GM06990 (cell line): Measurements from ENCODE around the gene LCE4A.

ENCODE experiments used
- DNase-seq: peaks from one replicate; pipeline ENCODE4 v3.0.0-alpha.2; 2011; ENCODE audit not compliant: insufficient read length; ENCODE audit errors: extremely low read depth
- H3K27me3 ChIP-seq: replicated peaks from 2 replicates; pipeline ENCODE4 v1.6.0; 2011; ENCODE audit warnings: low read length; ENCODE audit not compliant: control insufficient read depth, insufficient read depth
- H3K36me3 ChIP-seq: 2 replicates; pipeline ENCODE4 v1.5.1; 2011; ENCODE audit warnings: low read length; ENCODE audit not compliant: control insufficient read depth, insufficient read depth
- H3K4me3 ChIP-seq: replicated peaks from 2 replicates; pipeline ENCODE4 v1.5.1; 2011; ENCODE audit warnings: low read depth, mild to moderate bottlenecking, control low read depth, low read length
- TF ChIP-seq, protein P1 (sequence below): IDR thresholded peaks from 2 replicates; pipeline ENCODE4 v1.5.1; 2011; ENCODE audit warnings: low read length, control low read depth, mild to moderate bottlenecking, inconsistent platforms; ENCODE audit not compliant: insufficient read depth, poor library complexity, severe bottlenecking

Gene LCE4A

DNA sequence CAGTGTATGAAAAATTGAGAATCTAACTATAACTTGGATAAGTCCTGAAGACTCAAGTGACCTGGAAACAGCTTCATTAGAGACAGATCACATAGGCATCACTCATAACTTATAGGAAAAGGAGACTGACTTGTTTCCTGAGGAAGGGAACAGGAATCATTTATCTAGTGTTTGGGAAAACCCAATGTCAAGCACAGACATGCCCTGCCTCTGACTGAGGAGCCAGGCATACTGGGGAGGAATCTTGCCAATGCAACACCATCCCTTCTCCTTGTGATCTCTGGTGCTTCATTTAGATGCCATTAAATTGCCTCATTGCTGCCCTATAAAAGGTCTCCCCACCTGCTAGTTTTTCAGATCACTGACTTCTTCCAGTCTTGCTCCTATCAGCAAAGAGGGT lies 10.3 kb downstream of the LCE4A start:
- Histone ChIP-seq H3K27me3 (no peaks in the 10 kb centered on the region; the same call in 1 of the 2 replicates), H3K4me3 (no peak overlapping the region), H3K36me3 (no peaks in the 10 kb centered on the region)
- DNase-seq: no peak
- TF ChIP-seq, protein P1, sequence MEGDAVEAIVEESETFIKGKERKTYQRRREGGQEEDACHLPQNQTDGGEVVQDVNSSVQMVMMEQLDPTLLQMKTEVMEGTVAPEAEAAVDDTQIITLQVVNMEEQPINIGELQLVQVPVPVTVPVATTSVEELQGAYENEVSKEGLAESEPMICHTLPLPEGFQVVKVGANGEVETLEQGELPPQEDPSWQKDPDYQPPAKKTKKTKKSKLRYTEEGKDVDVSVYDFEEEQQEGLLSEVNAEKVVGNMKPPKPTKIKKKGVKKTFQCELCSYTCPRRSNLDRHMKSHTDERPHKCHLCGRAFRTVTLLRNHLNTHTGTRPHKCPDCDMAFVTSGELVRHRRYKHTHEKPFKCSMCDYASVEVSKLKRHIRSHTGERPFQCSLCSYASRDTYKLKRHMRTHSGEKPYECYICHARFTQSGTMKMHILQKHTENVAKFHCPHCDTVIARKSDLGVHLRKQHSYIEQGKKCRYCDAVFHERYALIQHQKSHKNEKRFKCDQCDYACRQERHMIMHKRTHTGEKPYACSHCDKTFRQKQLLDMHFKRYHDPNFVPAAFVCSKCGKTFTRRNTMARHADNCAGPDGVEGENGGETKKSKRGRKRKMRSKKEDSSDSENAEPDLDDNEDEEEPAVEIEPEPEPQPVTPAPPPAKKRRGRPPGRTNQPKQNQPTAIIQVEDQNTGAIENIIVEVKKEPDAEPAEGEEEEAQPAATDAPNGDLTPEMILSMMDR: no peak

DNA sequence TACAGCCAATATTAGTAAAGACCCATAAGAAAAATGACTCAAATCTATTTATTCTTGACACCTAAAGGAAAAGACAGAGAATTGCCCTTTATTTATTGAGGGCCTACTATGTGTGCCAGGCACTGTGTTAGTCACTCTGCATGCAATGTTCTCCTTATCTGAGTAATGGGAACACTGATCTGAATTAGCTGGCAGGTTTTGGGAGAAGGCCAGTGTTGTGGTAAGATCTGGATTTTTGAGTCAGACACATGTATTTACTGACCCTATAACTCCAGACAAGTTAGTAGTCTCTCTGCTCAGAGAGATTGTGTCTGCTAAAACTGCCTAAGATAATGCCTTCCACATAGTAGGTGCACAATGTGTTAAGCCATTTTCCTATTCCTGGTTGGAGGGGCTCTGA lies 17.3 kb downstream of the LCE4A start:
- H3K4me3 ChIP-seq: no peak overlapping the region
- DNase-seq: no peak
- TF ChIP-seq, protein P1: no peak
- no peaks in the 10 kb centered on the region; the same call in 1 of the 2 replicates for H3K27me3 ChIP-seq
- no peaks in the 10 kb centered on the region for H3K36me3 ChIP-seq

DNA sequence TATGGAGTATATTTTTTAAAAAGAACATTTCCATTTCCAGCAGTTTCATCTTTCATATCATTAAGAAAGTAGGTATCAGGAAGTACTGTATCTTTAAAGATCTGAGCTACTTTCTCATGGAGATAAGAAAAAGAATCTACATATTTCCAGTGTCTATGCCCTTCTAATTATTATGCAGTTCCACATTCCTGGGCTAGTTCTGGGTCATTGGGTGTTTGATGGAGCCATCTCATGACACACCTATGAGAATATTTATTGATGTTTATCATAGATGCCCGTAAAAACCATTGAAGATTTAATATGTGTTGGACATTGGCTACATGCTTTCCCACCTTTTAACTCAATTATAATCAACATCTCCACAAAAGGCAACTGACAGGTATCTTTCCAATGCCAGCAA lies 21.0 kb downstream of the LCE4A start:
- Histone ChIP-seq H3K36me3 (no peaks in the 10 kb centered on the region), H3K4me3 (no peak overlapping the region), H3K27me3 (no peaks in the 10 kb centered on the region; the same call in 1 of the 2 replicates)
- TF ChIP-seq, protein P1: no peak
- no peak for DNase-seq

DNA sequence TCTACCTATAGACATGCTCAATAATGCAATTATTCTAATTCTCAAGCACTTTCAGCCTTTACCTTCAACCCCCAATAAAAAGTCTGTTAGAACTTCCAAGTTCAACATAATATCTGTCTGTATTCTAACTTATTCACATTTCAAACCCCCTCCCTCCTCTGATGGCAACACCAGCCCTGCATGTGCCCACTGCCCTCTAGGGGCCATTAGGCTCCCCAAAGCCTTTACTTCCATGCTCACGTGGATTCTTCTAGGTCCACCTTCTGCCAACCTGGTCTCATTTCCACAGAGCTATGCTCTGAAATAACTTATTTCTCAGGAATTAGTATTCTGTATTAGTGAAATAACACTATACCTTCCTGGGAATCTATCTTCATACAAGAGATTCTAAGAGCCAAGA lies 27.7 kb downstream of the LCE4A start:
- DNase-seq: no peak

DNA sequence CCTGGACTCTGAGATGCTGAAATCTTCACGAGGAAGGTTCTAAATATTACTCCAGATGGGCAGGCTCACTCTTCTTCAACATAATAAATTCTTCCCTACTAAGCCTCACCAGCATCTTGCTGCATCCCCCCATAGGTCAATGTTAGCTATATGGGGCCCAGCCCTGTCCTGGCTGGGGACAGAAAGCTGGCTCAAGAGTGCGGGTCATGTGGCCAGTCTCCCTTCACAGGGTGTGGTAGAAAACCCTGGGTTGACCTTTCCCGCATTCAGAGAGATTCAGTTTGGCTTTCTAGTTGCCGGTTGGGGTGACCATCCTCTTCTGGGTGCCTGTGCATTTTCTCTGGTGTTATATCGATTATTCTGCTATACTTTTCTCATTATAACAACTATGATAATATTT lies 30.0 kb downstream of the LCE4A start:
- no peaks in the 10 kb centered on the region for H3K36me3 ChIP-seq
- no peaks in the 10 kb centered on the region for H3K27me3 ChIP-seq
- DNase-seq: no peak
- TF ChIP-seq, protein P1: no peak
- H3K4me3 ChIP-seq: no peak overlapping the region

More for the DNA sequence above, 27.7 kb downstream of the LCE4A start:
- no peaks in the 10 kb centered on the region for H3K27me3 ChIP-seq
- no peaks in the 10 kb centered on the region for H3K36me3 ChIP-seq
- no peak overlapping the region for H3K4me3 ChIP-seq
- TF ChIP-seq, protein P1: peak; percentile 52

DNA sequence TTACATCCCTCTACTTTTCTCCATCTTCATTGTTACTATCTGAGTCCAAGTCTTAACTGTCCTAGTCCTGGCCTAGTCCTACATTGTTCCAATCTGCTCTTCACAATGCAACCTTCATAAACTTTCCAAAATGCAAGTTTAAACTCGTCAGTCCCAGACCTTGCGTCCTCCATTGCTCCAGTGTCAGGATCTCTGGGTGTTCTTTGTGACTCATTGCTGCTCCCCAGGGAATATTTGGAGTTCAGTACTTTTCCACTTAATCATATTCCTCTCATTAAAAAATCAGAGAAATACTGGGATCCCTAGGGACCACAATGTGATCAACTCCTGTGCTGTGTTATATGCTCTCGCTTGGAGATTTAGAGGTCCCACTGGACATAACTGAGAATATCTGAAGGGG lies 31.9 kb downstream of the LCE4A start:
- H3K27me3 ChIP-seq: no peaks in the 10 kb centered on the region
- DNase-seq: no peak

More for the DNA sequence above, 31.9 kb downstream of the LCE4A start:
- Histone ChIP-seq H3K36me3 (no peaks in the 10 kb centered on the region), H3K4me3 (no peak overlapping the region)
- TF ChIP-seq, protein P1: no peak
